GM12801 (cell line): ENCODE data around the gene STAT3.

Experiments
- CTCF ChIP-seq: IDR thresholded peaks from one replicate; pipeline ENCODE4 v1.5.1; 2011; ENCODE audit warnings: control low read depth; ENCODE audit not compliant: insufficient read length; ENCODE audit errors: extremely low read depth

STAT3 gene

DNA sequence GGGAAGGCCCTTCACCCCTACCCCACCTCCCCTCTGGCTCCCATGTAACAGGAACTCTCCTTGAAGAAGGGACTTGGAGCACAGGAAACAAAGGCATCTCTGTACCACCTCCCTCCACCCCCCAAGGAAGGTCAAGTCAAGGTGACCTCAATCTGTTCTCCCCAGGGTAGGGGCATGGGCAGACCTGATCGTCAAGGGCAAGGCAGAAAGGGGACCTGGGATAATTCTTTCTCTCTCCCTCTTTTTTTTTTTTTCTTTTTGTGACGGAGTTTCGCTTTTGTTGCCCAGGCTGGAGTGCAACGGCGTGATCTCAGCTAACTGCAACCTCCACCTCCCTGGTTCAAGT is 104.2 kb downstream of the STAT3 start:
- no peak for TF ChIP-seq CTCF

GRCh38 chr17:42283241-42284023 is 104.8 kb downstream of the STAT3 start:
- TF ChIP-seq CTCF, result no peak

- no peak for TF ChIP-seq CTCF
These were observed 105.7 kb downstream of the STAT3 start for GRCh38 chr17:42282478-42283080.

DNA sequence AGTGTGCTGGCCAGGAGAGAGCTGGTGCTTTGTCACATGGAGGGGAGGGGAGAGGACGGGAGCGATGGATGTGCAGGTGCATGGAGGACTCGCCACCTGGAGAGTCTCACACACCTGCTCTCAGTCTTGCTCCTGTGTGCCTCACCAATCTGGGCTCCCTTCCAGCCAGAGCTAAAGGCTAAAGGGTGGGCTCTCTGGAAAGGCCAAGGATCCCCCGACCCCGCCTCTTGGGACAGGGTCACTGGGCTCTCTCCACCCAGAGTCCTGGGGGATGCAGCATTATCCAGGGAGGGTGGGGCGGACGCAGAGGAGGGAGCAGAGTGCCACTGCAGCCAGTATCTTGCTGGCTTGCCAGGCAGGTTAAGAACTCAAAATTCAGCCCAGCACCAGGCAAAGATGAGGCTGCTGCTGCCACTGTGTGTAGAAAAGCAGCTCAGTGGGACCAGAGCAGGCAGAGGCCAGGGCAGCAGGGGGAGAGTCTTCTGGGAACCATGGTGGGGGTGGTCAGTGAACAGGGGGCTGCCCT is 106.6 kb downstream of the STAT3 start:
- TF ChIP-seq CTCF, result no peak

- no peak for TF ChIP-seq CTCF
These were observed 108.2 kb downstream of the STAT3 start for GRCh38 chr17:42279776-42280630.

GRCh38 chr17:42277342-42277712 is 110.9 kb downstream of the STAT3 start:
- no peak for TF ChIP-seq CTCF
